ENCODE measurements around the gene PLEKHA6.

The PLEKHA6 gene

DNA sequence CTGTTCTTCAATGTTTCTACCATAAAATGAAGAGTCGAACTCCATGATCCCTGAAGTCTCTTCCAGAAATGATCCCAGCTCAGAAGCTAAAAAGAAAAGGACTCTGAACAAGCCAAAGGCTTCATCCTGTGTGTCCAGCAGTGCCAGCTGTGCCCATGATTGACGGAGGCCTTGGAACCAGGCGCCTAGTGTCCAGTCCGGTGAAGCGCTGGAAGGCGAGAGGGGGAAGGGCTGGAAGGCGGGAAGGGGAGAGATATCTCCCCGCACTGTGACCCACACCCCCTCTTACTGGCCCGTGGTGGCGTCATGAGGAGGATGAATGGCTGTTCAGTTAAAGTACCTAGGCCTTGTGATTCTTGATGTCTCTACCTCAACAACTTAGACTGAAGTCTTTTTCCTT is 10.4 kb upstream of the PLEKHA6 start:
- Histone ChIP-seq H2AFZ (ENCODE audit: insufficient read depth, low read length, poor library complexity) (no peak overlapping the region), H3K23ac (ENCODE audit: low read length) (no peak overlapping the region), H3K27ac (ENCODE audit: low read depth, low read length) (no peak overlapping the region), H2BK12ac (ENCODE audit: low read length) (no peak overlapping the region), H3K4me1 (ENCODE audit: control insufficient read depth in 1 of 2, insufficient read depth in 2 of 2, low read length in 2 of 2) (no peaks in the 10 kb centered on the region), H4K8ac (ENCODE audit: low read depth, low read length) (no peak overlapping the region), H4K91ac (ENCODE audit: low read depth, low read length) (no peak overlapping the region), H2BK120ac (ENCODE audit: insufficient read depth, low read length, poor library complexity) (no peak overlapping the region), H3K18ac (ENCODE audit: low read length) (no peak overlapping the region), H2AK5ac (ENCODE audit: low read length) (no peak overlapping the region), H3K9me3 (ENCODE audit: insufficient read depth, low read depth, low read length) (no peaks in the 10 kb centered on the region), H3K27me3 (ENCODE audit: insufficient read depth, low read length) (no peaks in the 10 kb centered on the region), H3K4me2 (ENCODE audit: low read length) (no peak overlapping the region), H3K14ac (ENCODE audit: low read length) (no peak overlapping the region), H3K79me2 (ENCODE audit: control insufficient read depth, insufficient read depth, low read length, poor library complexity) (no peaks in the 10 kb centered on the region), H4K12ac (ENCODE audit: low read depth, low read length) (no peak overlapping the region), H2BK5ac (ENCODE audit: low read depth, low read length, poor library complexity) (no peak overlapping the region), H3K4me3 (ENCODE audit: low read depth, low read length) (no peak overlapping the region), H3K36me3 (ENCODE audit: control insufficient read depth in 1 of 2, insufficient read depth in 2 of 2, low read length in 2 of 2) (no peaks in the 10 kb centered on the region), H3K79me1 (ENCODE audit: low read length) (no peaks in the 10 kb centered on the region), H3K9ac (ENCODE audit: low read length) (no peak overlapping the region), H3K4ac (ENCODE audit: low read depth, low read length) (no peak overlapping the region)
- no peak for DNase-seq
- WGBS (ENCODE audit: extremely low coverage, insufficient coverage, insufficient read length) = no CpG with 5 or more reads among the region's 10 CpGs

DNA sequence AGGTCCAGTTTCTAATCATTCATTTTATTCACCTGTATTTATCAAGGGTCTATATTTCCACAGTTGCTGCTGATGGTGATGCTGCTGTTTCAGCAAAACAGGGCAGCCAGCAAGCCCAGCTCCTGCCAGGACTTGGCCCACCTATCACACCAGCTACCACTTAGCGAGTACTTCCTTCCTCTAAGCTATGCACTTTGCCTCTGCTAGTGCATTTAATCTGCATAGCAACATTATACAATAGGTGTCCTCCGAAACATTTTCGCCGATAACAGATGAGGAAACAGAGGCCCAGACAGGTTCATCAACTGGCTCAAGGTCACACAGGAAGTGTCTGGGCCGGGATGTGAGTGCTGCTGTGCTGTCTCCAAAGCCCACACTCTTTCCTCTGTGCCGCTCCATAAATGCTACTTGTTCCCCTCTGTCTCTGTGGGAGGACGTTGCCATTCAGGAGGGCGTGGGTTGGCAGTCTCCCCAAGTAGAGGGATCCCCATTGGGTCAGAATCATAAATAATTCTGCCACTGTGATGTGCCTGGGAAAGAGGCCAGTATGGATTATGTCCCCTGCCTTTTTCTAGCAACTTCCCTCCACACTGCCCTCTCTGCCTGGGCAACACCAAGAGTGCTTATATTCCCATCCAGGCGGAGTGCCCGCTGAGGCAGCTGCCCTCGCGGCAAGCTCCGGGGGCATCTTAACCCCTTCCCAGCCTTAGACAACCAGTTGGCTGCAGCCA is 9.4 kb upstream of the PLEKHA6 start:
- Histone ChIP-seq H3K18ac (ENCODE audit: low read length) (no peak overlapping the region), H3K79me2 (ENCODE audit: control insufficient read depth, insufficient read depth, low read length, poor library complexity) (no peaks in the 10 kb centered on the region), H2AFZ (ENCODE audit: insufficient read depth, low read length, poor library complexity) (no peak overlapping the region), H2AK5ac (ENCODE audit: low read length) (no peak overlapping the region), H3K4me2 (ENCODE audit: low read length) (no peak overlapping the region), H3K14ac (ENCODE audit: low read length) (no peak overlapping the region), H2BK5ac (ENCODE audit: low read depth, low read length, poor library complexity) (no peak overlapping the region), H3K9me3 (ENCODE audit: insufficient read depth, low read depth, low read length) (no peaks in the 10 kb centered on the region), H3K36me3 (ENCODE audit: control insufficient read depth in 1 of 2, insufficient read depth in 2 of 2, low read length in 2 of 2) (no peaks in the 10 kb centered on the region), H3K4ac (ENCODE audit: low read depth, low read length) (no peak overlapping the region), H3K9ac (ENCODE audit: low read length) (no peak overlapping the region), H3K79me1 (ENCODE audit: low read length) (no peaks in the 10 kb centered on the region), H3K27me3 (ENCODE audit: insufficient read depth, low read length) (no peaks in the 10 kb centered on the region), H2BK120ac (ENCODE audit: insufficient read depth, low read length, poor library complexity) (no peak overlapping the region), H3K4me1 (ENCODE audit: control insufficient read depth in 1 of 2, insufficient read depth in 2 of 2, low read length in 2 of 2) (no peaks in the 10 kb centered on the region), H4K91ac (ENCODE audit: low read depth, low read length) (no peak overlapping the region), H3K4me3 (ENCODE audit: low read depth, low read length) (no peak overlapping the region), H4K8ac (ENCODE audit: low read depth, low read length) (no peak overlapping the region), H2BK12ac (ENCODE audit: low read length) (no peak overlapping the region), H4K12ac (ENCODE audit: low read depth, low read length) (no peak overlapping the region), H3K23ac (ENCODE audit: low read length) (no peak overlapping the region), H3K27ac (ENCODE audit: low read depth, low read length) (no peak overlapping the region)
- no CpG with 5 or more reads among the region's 13 CpGs for WGBS (ENCODE audit: extremely low coverage, insufficient coverage, insufficient read length)
- no peak for DNase-seq

- H2AK5ac ChIP-seq (ENCODE audit: low read length) = no peak overlapping the region
- H3K4me2 ChIP-seq (ENCODE audit: low read length) = no peak overlapping the region
- no peak for DNase-seq
- no peak overlapping the region for H3K4me3 ChIP-seq (ENCODE audit: low read depth, low read length)
- no peak overlapping the region for H3K4ac ChIP-seq (ENCODE audit: low read depth, low read length)
- H2BK12ac ChIP-seq (ENCODE audit: low read length) = no peak overlapping the region
- no peak overlapping the region for H3K23ac ChIP-seq (ENCODE audit: low read length)
- H2AFZ ChIP-seq (ENCODE audit: insufficient read depth, low read length, poor library complexity) = no peak overlapping the region
- H4K8ac ChIP-seq (ENCODE audit: low read depth, low read length) = no peak overlapping the region
- no peak overlapping the region for H2BK5ac ChIP-seq (ENCODE audit: low read depth, low read length, poor library complexity)
- H3K79me1 ChIP-seq (ENCODE audit: low read length) = peaks cover 7% of the 10 kb centered on the region
- H3K79me2 ChIP-seq (ENCODE audit: control insufficient read depth, insufficient read depth, low read length, poor library complexity) = no peaks in the 10 kb centered on the region
- no peak overlapping the region for H4K12ac ChIP-seq (ENCODE audit: low read depth, low read length)
- H3K27me3 ChIP-seq (ENCODE audit: insufficient read depth, low read length) = no peaks in the 10 kb centered on the region
- no peak overlapping the region for H4K91ac ChIP-seq (ENCODE audit: low read depth, low read length)
- H3K14ac ChIP-seq (ENCODE audit: low read length) = no peak overlapping the region
- peaks cover 0 to 6% of the 10 kb centered on the region in 2 experiments for H3K4me1 ChIP-seq (ENCODE audit: control insufficient read depth in 1 of 2, insufficient read depth in 2 of 2, low read length in 2 of 2)
- no peaks in the 10 kb centered on the region for H3K9me3 ChIP-seq (ENCODE audit: insufficient read depth, low read depth, low read length)
- H3K18ac ChIP-seq (ENCODE audit: low read length) = no peak overlapping the region
- H3K36me3 ChIP-seq (ENCODE audit: control insufficient read depth in 1 of 2, insufficient read depth in 2 of 2, low read length in 2 of 2) = no peaks in the 10 kb centered on the region
- H3K9ac ChIP-seq (ENCODE audit: low read length) = no peak overlapping the region
- H3K27ac ChIP-seq (ENCODE audit: low read depth, low read length) = no peak overlapping the region
- WGBS (ENCODE audit: extremely low coverage, insufficient coverage, insufficient read length) = no CpG with 5 or more reads among the region's 10 CpGs
- no peak overlapping the region for H2BK120ac ChIP-seq (ENCODE audit: insufficient read depth, low read length, poor library complexity)
Observed at GRCh38 chr1:204367956-204368355, 8.2 kb upstream of the PLEKHA6 start.

GRCh38 chr1:204367193-204367858 is 7.6 kb upstream of the PLEKHA6 start:
- no peak overlapping the region for H2BK5ac ChIP-seq (ENCODE audit: low read depth, low read length, poor library complexity)
- no peak overlapping the region for H3K9ac ChIP-seq (ENCODE audit: low read length)
- no peak for DNase-seq
- no peak overlapping the region for H2BK120ac ChIP-seq (ENCODE audit: insufficient read depth, low read length, poor library complexity)
- H3K27me3 ChIP-seq (ENCODE audit: insufficient read depth, low read length) = no peaks in the 10 kb centered on the region
- no peak overlapping the region for H2BK12ac ChIP-seq (ENCODE audit: low read length)
- no peak overlapping the region for H3K4me3 ChIP-seq (ENCODE audit: low read depth, low read length)
- no peak overlapping the region for H3K4me2 ChIP-seq (ENCODE audit: low read length)
- peaks cover 8% of the 10 kb centered on the region for H3K79me1 ChIP-seq (ENCODE audit: low read length)
- no peak overlapping the region for H3K14ac ChIP-seq (ENCODE audit: low read length)
- no CpG with 5 or more reads among the region's 16 CpGs for WGBS (ENCODE audit: extremely low coverage, insufficient coverage, insufficient read length)
- no peak overlapping the region for H3K23ac ChIP-seq (ENCODE audit: low read length)
- no peak overlapping the region for H3K27ac ChIP-seq (ENCODE audit: low read depth, low read length)
- no peak overlapping the region for H3K4ac ChIP-seq (ENCODE audit: low read depth, low read length)
- H2AFZ ChIP-seq (ENCODE audit: insufficient read depth, low read length, poor library complexity) = no peak overlapping the region
- H3K9me3 ChIP-seq (ENCODE audit: insufficient read depth, low read depth, low read length) = no peaks in the 10 kb centered on the region
- H4K8ac ChIP-seq (ENCODE audit: low read depth, low read length) = no peak overlapping the region
- peaks cover 0 to 7% of the 10 kb centered on the region in 2 experiments for H3K4me1 ChIP-seq (ENCODE audit: control insufficient read depth in 1 of 2, insufficient read depth in 2 of 2, low read length in 2 of 2)
- no peak overlapping the region for H4K91ac ChIP-seq (ENCODE audit: low read depth, low read length)
- no peak overlapping the region for H3K18ac ChIP-seq (ENCODE audit: low read length)
- H4K12ac ChIP-seq (ENCODE audit: low read depth, low read length) = no peak overlapping the region
- no peaks in the 10 kb centered on the region for H3K36me3 ChIP-seq (ENCODE audit: control insufficient read depth in 1 of 2, insufficient read depth in 2 of 2, low read length in 2 of 2)
- no peaks in the 10 kb centered on the region for H3K79me2 ChIP-seq (ENCODE audit: control insufficient read depth, insufficient read depth, low read length, poor library complexity)
- no peak overlapping the region for H2AK5ac ChIP-seq (ENCODE audit: low read length)

Measured in trophoblast cell (in vitro differentiated cells and primary cell).